ENCODE results near the gene KDM4C.

DNA sequence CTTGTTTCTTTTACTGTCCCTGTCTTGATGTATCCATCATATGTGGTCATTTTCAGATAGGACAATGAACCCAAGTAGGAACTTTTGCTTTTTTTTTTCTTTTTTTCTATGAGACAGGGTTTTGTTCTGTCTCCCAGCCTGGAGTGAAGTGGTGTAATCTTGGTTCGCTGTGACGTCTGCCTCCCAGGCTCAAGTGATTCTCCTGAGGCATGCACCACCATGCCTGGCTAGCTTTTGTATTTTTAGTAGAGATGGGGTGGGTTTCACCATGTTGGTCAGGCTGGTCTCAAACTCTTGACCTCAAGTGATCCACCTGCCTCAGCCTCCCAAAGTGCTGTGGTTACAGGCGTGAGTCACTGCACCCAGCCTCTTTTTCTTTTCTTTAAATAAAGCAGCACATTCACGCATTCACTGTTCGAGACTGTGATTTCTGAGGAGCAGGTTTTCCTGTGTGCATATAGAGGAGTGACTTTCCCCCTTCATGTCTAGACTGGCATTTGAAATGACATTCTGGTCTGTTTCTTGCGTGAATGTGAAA is 448.5 kb downstream of the KDM4C start:
- TF ChIP-seq, protein P1, sequence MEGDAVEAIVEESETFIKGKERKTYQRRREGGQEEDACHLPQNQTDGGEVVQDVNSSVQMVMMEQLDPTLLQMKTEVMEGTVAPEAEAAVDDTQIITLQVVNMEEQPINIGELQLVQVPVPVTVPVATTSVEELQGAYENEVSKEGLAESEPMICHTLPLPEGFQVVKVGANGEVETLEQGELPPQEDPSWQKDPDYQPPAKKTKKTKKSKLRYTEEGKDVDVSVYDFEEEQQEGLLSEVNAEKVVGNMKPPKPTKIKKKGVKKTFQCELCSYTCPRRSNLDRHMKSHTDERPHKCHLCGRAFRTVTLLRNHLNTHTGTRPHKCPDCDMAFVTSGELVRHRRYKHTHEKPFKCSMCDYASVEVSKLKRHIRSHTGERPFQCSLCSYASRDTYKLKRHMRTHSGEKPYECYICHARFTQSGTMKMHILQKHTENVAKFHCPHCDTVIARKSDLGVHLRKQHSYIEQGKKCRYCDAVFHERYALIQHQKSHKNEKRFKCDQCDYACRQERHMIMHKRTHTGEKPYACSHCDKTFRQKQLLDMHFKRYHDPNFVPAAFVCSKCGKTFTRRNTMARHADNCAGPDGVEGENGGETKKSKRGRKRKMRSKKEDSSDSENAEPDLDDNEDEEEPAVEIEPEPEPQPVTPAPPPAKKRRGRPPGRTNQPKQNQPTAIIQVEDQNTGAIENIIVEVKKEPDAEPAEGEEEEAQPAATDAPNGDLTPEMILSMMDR (optimal IDR thresholded peaks at IDR 0.05 in 1 of 3, IDR thresholded peaks at IDR 0.05 in 1 of 3, conservative IDR thresholded peaks at IDR 0.05 in 1 of 3; ENCODE audit: extremely low read depth in 1 of 3, insufficient read depth in 2 of 3, low read length in 3 of 3): no peak
- TF ChIP-seq EZH2 (IDR thresholded peaks at IDR 0.05; ENCODE audit: low read length): no peak
